22Rv1 (cell line): Measurements from ENCODE around the gene DISC1.

Experiments used
- CTCF ChIP-seq: fragments of 450-650 bp; IDR thresholded peaks from 2 replicates; pipeline ENCODE4 v1.5.1; 2017; ENCODE audit warnings: mild to moderate bottlenecking
- ZFX ChIP-seq: fragments of 450-650 bp; IDR thresholded peaks from 2 replicates; pipeline ENCODE4 v1.6.1; 2017; ENCODE audit warnings: antibody characterized with exemption, borderline replicate concordance

DNA sequence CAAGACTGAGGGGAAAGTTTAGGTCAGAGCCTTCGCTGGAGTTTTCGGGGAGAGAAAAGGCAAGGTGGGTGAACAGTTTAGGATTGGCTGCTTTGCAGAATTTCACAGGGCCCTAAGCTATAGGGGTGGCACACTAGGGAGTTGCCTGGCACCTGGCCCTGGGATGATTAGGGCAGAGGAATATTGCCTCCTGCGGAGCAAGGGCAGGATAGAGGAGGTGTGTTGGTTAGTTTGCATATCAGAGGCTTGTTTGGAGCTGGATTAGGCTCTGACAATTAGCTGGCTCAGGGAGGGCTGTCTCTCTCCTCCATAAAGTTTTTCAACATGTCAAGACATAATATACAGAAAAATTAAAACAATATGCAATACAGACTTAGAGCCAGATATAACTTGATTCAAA is 436.4 kb downstream of the DISC1 start:
- TF ChIP-seq CTCF (no peak), ZFX (no peak)
